HL-60/S4 treated with phorbol 12-myristate 13-acetate at 8.2 ng/mL for 4 days and 3 days (cell line): ENCODE results near the gene SRCIN1.
"Not testable (repeated sequence)": the region's sequence is repeated elsewhere in the genome, so short reads cannot be mapped to it uniquely, and the experiment has no call there.

Experiments
- in situ Hi-C: fragments of 300-500 bp; cut with MboI; formaldehyde crosslinking; loops from 2 replicates; pipeline ENCODE4 v1.15.0; 2022; ENCODE audit warnings: low sequenced_read_pairs

SRCIN1 gene

DNA sequence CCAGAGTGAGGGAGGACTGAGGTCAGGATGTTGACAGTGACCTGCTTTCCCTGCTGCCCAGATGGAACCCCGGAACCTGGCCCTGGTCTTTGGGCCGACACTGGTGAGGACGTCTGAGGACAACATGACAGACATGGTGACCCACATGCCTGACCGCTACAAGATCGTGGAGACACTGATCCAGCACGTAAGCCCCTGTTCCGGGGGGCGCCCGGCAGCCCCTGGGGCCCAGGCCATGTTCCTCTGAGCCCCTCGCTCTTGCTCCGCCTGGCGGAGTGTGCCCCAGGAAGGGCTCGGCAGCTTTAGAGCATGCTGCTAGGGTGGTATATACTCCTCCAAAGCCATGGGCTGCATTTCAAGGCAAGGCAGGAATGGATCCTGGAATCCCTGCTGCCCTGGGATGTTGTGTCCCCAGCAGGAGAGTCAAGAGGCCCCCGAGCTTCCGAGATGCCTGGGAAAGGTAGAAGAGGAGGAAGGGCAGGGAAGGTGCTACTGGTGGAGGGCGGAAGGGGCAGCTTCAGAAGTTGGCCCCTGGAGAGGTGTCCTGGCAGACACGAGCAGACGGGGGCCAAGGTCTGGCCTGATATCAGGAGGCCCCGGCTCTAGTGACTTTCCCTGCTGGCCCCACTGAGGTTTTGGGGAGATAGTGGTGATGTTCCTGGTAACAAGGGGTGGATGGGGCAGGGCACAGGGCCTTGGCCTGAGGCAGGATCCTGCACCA lies 114.2 kb downstream of the SRCIN1 start:
- in situ Hi-C loops: loop anchor here (10.0 kb wide), 1 partner anchor 173 kb away; no protein-coding TSS in a partner anchor

DNA sequence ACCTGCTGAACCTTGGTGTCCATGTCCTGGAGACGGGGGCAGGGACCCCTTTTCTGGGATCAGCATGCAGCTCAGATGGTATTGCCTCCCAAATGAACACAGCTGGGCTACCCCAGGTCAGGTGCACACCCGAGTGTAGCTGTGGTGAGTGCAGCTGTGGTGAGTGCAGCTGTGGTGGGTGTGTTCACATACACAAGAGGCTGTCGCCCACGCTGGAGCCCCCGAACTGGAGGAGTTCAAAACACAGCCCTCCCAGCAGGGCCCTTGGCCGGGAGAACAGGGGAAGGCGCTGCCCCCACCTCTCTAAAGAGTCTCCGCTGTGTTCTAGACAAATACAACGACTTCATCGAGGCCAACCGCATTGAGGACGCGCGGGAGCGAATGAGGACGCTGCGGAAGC lies 116.0 kb downstream of the SRCIN1 start:
- in situ Hi-C loops: loop anchor here (10.0 kb wide), 1 partner anchor 175 kb away; no protein-coding TSS in a partner anchor

DNA sequence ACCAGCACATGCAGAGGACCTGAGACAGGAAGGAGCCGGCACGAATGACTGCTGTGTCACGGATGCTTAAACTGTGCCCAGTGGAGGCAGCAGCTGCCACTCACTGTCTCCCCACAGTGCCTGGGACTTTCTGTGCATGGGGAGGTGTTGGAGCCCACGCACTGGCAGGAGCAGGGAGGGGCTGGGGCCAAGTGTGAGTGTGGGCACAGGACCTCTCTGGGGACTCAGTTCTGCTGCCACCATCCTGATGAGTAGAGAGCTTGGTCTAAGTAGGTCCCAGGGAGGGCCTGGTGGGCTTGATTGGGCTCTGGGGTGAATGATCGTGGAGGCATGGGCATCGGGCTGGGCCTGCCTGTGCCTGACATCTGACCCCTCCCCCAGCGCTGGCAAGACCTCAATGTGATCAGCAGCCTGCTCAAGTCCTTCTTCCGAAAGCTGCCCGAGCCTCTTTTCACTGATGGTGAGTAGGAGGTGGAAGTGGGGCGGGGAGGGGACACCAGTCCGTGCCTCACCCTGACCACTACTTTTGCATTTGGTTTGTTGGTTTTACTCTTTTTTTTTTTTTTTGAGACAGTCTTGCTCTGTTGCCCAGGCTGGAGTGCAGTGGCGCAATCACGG lies 120.0 kb downstream of the SRCIN1 start:
- in situ Hi-C loops: not testable (repeated sequence)

DNA sequence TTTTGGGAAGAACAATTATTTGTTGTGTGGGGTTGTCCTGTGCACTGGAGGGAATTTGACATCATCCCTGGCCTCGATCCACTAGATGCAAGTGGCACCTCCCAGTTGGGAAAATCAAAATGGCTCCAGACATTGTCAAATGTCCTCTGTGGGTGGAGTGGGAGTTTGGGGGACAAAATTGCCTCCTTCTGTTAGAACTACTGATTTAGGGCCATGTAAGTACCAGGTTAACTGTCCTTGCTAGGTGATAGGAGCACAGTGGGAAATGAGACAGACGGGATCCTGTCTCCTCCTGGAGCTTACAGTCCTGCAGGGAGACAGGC lies 120.6 kb downstream of the SRCIN1 start:
- in situ Hi-C loops: no loop called here

DNA sequence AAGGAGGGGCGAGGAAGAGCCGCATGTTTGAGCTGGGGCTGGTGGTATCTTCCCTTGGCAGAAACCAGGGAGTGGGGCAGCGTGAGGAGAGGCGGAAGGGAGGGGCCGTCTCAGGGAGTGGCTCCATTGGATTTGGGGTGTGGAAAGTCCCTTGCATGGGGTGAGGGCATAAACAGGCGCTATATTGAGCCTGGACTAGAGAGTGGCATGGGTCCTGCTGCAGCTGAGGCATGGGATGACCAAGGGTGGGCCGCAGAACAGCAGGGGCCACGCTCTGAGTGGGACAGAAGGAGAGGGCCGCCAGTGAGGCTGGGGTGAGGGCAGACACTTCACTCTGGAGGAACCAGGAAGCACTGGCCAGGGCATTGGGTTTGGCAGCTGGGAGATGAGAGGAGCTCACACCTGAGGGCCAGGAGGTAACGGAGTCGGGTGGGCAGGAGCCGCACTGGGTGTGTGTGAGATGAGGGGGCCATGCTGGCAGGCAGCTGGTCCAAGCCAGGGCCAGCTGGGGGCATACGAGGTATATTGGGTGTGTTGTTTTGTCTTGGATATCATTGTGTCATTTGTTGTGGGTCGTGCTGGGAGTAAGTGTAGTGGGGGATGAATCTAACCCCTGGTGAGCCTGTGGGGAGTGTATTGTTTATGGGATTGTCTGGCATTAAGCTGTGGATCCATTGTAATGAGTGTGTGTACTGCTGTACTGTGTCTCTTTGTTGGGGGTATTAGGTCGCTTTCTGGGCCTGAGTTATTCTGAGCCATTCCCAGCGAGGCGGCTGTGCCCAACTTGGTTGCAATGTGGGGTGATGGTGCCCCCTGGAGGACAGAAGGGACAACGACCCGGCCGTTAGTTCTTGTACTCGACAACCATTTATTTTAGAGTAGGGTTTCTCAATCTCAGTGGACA lies 121.3 kb downstream of the SRCIN1 start:
- in situ Hi-C loops: not testable (repeated sequence)

DNA sequence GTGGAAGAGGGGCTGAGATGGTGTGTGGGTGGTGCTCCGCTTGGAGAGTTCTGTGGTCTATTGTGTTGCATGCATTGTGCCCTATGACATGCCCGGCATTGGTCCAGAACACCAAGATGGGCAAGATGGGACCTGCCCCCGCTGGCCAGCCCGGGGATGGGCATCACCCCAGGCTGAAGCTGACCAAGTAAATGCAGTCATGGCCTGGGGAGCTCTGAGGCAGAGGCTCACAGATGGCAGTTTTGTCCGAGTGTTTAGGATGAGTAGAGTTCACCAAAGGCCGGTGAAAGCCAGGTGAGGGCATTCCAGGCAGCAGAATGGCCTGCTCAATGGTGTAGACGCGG lies 123.1 kb downstream of the SRCIN1 start:
- in situ Hi-C loops: not testable (repeated sequence)

DNA sequence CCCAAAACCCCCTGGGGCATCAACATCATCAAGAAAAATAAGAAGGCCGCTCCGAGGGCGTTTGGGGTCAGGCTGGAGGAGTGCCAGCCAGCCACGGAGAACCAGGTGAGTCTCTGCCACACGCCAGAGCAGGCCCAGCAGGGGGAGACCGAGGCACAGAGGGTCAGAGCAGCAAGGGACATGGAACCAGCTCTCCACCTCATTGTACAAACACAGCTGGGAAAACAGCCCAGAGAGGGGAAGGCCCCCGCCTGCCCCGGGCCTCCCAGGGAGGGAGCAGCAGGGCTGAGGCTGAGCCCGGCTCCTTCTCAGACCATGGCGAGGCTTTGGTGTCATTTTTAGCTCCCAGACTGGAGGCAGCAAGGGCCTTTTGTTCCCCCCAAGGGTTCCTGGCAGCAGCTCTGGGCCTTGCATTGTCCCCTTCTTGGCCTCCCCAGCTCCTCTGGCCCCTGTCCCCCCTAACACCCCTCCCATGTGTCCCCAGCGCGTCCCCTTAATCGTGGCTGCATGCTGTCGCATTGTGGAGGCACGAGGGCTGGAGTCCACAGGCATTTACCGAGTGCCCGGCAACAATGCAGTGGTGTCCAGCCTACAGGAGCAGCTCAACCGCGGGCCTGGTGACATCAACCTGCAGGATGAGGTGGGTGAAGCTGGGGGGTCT lies 123.6 kb downstream of the SRCIN1 start:
- in situ Hi-C loops: not testable (repeated sequence)
